Activated CD4-positive, alpha-beta T cell treated with anti-CD3 and anti-CD28 coated beads for 36 hours (primary cell): Measurements from ENCODE around the gene LHB. TPM values are rescaled to one million over a fixed set of nuclear protein-coding genes. Genes with fewer than 3 reads are reported as not detected.
"Not testable (repeated sequence)": the region's sequence is repeated elsewhere in the genome, so short reads cannot be mapped to it uniquely, and the experiment has no call there.

Source experiments
- ATAC-seq: fragments of 200-7000 bp; cut with Tn5 transposase; one replicate; pipeline ENCODE4 v1.10.0; 2021; ENCODE audit warnings: mild to moderate bottlenecking, moderate library complexity
- CTCF ChIA-PET: fragments of 350-600 bp; sonication (Branson Sonifier 250); formaldehyde crosslinking; loops from one replicate; lab custom pipeline; 2021; ENCODE audit warnings: antibody characterized with exemption; lab: Charles Lee
- POLR2A ChIA-PET: fragments of 350-600 bp; sonication (Branson Sonifier 250); formaldehyde crosslinking; loops from one replicate; lab custom pipeline; 2021; ENCODE audit warnings: antibody characterized with exemption, inconsistent platforms; lab: Charles Lee
- DNase-seq: peaks from one replicate; pipeline ENCODE4 v3.0.0-alpha.2; 2020
- H3K27ac Mint-ChIP-seq: one replicate; pipeline ENCODE4 v1.8.0; 2021; ENCODE audit warnings: mixed read lengths
- H3K27me3 Mint-ChIP-seq: one replicate; pipeline ENCODE4 v1.8.0; 2021; ENCODE audit warnings: mixed read lengths
- H3K36me3 Mint-ChIP-seq: one replicate; pipeline ENCODE4 v1.8.0; 2021; ENCODE audit warnings: low read depth, mixed read lengths
- H3K4me1 Mint-ChIP-seq: one replicate; pipeline ENCODE4 v1.8.0; 2021; ENCODE audit warnings: mixed read lengths
- H3K4me3 Mint-ChIP-seq: one replicate; pipeline ENCODE4 v1.8.0; 2021; ENCODE audit warnings: mild to moderate bottlenecking, moderate library complexity, mixed read lengths
- H3K9me3 Mint-ChIP-seq: one replicate; pipeline ENCODE4 v1.8.0; 2021; ENCODE audit warnings: low read depth, mixed read lengths
- intact Hi-C, 2 experiments: fragments of 100-400 bp; cut with DNase I in 1 of 2; cut with micrococcal nuclease in 1 of 2; formaldehyde crosslinking; loops; one replicate each; pipeline versions ENCODE4 v1.14.2 to v1.15.1; 2022 to 2024; cut with DNase I, micrococcal nuclease
- total RNA-seq, 2 experiments: library from RNA; stranded (reverse); gene quantifications; one replicate each; pipeline ENCODE4 v1.2.3, GENCODE V29; 2021

The LHB gene
- total RNA-seq, 2 experiments from 2014 or later = 0.39 to 0.51 TPM

DNA sequence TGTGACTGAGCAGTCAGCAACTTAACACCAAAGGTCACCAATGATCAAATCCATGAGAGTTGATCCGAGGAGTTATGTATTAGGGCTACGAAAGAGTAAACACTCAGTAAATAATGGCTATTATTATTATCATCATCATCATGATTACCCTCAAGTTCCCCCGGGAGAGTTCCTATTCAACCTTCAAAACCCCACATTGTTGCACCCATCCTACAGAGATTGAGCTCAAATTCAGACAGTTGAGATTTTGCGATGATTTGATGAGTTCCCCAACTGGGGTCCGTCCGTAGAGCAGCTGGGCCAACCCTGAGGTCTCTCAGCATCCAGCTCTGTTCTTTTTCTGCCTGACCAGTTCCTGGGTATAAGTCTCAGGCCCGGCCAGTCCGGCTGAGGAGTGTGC, 21.2 kb upstream of the LHB start:
- H3K9me3 Mint-ChIP-seq, H3K27me3 Mint-ChIP-seq: not testable (repeated sequence)

DNA sequence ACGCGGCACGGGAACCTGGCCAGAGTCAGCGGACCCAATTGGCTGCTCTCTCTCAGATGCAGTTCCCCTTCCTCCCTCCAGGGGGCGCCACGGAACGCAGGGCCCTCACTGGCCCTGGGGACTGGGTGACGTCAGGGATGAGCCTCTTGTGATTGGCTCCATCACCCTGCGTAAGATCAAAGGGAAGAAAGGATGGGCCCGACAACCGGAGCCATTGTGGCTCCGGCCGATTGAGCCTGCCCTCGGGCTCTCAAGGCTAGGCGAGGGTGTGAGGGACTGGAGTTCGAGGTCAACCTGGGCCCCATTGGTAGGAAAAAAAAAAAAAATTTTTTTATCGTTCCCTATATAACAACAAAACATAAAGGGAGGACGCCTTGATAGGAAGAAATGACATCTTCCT, 19.9 kb upstream of the LHB start, which contains the start of gene CGB1:
Gene CGB1, minus strand, starts transcription at position 81 of the 400 bp plus-strand sequence. CDS start 184 bp downstream, outside the sequence.
- H3K9me3 Mint-ChIP-seq, H3K36me3 Mint-ChIP-seq, H3K27ac Mint-ChIP-seq, CTCF ChIA-PET, H3K4me3 Mint-ChIP-seq, H3K27me3 Mint-ChIP-seq, POLR2A ChIA-PET, H3K4me1 Mint-ChIP-seq: not testable (repeated sequence)
- intact Hi-C loops = loop anchor here in 1 of 2 experiments (1.0 kb wide), 1 partner anchor 48 kb away; the partner anchor contains the start of gene SNRNP70
- peak; percentile 85 for DNase-seq
- peak; percentile 77 for ATAC-seq

More for the DNA sequence above, 21.2 kb upstream of the LHB start:
- ATAC-seq, CTCF ChIA-PET, H3K27ac Mint-ChIP-seq, DNase-seq, H3K4me3 Mint-ChIP-seq, POLR2A ChIA-PET, intact Hi-C loops, H3K36me3 Mint-ChIP-seq, H3K4me1 Mint-ChIP-seq: not testable (repeated sequence)

DNA sequence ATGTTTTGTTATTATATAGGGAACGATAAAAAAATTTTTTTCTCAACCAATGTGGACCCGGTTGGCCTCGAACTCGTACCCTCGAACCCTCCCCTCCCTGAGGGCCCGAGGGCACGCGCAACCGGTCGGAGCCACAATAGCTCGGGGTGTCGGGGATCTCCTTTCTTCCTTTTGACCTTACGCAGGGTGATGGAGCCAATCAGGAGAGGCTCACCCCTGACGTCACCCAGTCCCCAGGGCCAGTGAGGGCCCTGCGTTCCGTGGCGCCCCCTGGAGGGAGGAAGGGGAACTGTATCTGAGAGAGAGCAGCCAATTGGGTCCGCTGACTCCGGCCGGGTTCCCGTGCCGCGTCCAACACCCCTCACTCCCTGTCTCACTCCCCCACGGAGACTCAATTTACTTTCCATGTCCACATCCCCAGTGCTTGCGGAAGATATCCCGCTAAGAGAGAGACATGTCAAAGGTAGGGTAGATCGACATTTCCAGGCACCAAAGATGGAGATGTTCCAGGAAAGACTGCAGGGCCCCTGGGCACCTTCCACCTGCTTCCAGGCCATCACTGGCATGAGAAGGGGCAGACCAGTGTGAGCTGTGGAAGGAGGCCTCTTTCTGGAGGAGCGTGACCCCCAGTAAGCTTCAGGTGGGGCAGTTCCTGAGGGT, 14.9 kb upstream of the LHB start, which contains the start of gene CGB2:
Gene CGB2, plus strand, starts transcription at position 249 of the 660 bp plus-strand sequence. Its CDS starts 206 bp downstream, at position 455.
- DNase-seq (peak; percentile 93), ATAC-seq (peak; percentile 96)
- H3K27me3 Mint-ChIP-seq, H3K36me3 Mint-ChIP-seq, H3K9me3 Mint-ChIP-seq, POLR2A ChIA-PET, H3K4me1 Mint-ChIP-seq: not testable (repeated sequence)
- Mint-ChIP-seq H3K27ac (peak within 1 kb of the TSS; percentile 31), H3K4me3 (peak within 1 kb of the TSS; percentile 55)
- CTCF ChIA-PET = interaction anchor here (0.6 to 1.0 kb wide), 2 partner anchors 33 to 177 kb away, joined by 3 to 6 read pairs; no protein-coding TSS in a partner anchor
- intact Hi-C loops = loop anchor here in 1 of 2 experiments (1.0 kb wide), 1 partner anchor 38 kb away; the partner anchor contains the start of genes GYS1 and RUVBL2

DNA sequence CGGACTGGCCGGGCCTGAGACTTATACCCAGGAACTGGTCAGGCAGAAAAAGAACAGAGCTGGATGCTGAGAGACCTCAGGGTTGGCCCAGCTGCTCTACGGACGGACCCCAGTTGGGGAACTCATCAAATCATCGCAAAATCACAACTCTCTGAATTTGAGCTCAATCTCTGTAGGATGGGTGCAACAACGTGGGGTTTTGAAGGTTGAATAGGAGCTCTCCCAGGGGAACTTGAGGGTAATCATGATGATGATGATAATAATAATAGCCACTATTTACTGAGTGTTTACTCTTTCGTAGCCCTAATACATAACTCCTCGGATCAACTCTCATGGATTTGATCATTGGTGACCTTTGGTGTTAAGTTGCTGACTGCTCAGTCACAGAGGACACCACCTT, 13.4 kb upstream of the LHB start:
- POLR2A ChIA-PET, intact Hi-C loops, H3K27me3 Mint-ChIP-seq, H3K4me1 Mint-ChIP-seq, H3K9me3 Mint-ChIP-seq, H3K4me3 Mint-ChIP-seq, ATAC-seq, CTCF ChIA-PET, H3K36me3 Mint-ChIP-seq, H3K27ac Mint-ChIP-seq, DNase-seq: not testable (repeated sequence)

DNA sequence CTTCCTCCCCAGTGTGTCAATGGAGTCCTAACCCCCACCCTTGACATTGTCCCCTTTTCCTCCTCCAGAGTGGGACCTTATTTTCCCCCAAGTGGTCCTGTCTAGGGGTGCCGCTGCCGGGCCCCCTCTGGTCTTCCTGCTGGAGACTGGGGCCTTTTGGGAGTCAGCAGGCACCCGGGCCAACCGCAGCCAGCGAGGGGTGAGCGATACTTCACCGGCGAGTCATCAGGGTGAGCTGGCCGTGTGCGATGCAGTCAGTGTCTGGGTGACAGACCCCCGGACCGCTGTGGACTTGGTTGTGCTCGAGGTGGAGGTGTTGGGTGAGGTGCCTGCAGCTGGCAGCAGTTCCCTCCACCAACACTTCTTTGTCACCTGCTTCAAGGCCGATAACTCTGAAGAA, 12.9 kb upstream of the LHB start:
- intact Hi-C loops, H3K4me1 Mint-ChIP-seq, DNase-seq, H3K9me3 Mint-ChIP-seq, ATAC-seq, H3K4me3 Mint-ChIP-seq, H3K36me3 Mint-ChIP-seq, CTCF ChIA-PET, H3K27me3 Mint-ChIP-seq, POLR2A ChIA-PET, H3K27ac Mint-ChIP-seq: not testable (repeated sequence)

DNA sequence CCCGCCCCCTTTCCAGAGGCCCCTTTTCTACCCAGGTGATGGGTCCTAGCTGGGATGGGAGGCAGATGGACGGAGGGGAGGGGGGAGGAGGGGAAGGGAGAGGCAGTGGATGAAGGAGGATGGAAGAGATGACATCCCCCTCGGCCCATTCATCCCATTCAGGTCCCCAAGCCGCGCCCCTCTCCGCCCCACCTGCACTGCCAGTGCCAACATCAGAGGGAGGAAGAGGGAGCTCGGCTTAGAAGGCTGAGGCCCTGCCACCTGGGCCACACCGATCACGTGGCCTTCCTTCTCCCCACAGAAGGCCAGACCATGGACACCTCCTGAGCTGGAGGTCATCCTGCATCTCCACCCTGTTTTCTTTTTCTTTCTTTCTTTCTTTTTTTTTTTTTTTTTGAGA, 11.8 kb upstream of the LHB start:
- H3K27ac Mint-ChIP-seq, H3K27me3 Mint-ChIP-seq, POLR2A ChIA-PET, H3K36me3 Mint-ChIP-seq, CTCF ChIA-PET, H3K4me1 Mint-ChIP-seq, DNase-seq, intact Hi-C loops, ATAC-seq, H3K4me3 Mint-ChIP-seq, H3K9me3 Mint-ChIP-seq: not testable (repeated sequence)

DNA sequence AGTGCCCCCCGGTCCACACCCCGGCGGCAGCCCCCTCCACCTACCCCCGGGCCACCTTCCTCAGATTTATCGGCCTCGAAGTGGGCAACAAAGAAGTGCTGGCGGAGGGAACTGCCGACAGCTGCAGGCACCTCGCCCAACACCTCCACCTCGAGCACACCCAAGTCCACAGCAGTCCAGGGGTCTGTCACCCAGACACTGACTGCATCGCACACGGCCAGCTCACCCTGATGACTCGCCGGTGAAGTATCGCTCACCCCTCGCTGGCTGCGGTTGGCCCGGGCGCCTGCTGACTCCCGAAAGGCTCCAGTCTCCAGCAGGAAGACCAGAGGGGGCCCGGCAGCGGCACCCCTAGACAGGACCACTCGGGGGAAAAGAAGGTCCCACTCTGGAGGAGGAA, 8.7 kb upstream of the LHB start:
- ATAC-seq, H3K4me3 Mint-ChIP-seq, POLR2A ChIA-PET, H3K36me3 Mint-ChIP-seq, H3K4me1 Mint-ChIP-seq, DNase-seq, intact Hi-C loops, H3K27ac Mint-ChIP-seq, CTCF ChIA-PET, H3K27me3 Mint-ChIP-seq, H3K9me3 Mint-ChIP-seq: not testable (repeated sequence)

DNA sequence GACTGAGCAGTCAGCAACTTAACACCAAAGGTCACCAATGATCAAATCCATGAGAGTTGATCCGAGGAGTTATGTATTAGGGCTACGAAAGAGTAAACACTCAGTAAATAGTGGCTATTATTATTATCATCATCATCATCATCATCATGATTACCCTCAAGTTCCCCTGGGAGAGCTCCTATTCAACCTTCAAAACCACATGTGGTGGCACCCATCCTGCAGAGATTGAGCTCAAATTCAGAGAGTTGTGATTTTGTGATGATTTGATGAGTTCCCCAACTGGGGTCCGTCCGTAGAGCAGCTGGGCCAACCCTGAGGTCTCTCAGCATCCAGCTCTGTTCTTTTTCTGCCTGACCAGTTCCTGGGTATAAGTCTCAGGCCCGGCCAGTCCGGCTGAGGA, 8.2 kb upstream of the LHB start:
- H3K27me3 Mint-ChIP-seq, H3K4me3 Mint-ChIP-seq, intact Hi-C loops, DNase-seq, H3K27ac Mint-ChIP-seq, H3K4me1 Mint-ChIP-seq, H3K9me3 Mint-ChIP-seq, ATAC-seq, H3K36me3 Mint-ChIP-seq, POLR2A ChIA-PET, CTCF ChIA-PET: not testable (repeated sequence)

DNA sequence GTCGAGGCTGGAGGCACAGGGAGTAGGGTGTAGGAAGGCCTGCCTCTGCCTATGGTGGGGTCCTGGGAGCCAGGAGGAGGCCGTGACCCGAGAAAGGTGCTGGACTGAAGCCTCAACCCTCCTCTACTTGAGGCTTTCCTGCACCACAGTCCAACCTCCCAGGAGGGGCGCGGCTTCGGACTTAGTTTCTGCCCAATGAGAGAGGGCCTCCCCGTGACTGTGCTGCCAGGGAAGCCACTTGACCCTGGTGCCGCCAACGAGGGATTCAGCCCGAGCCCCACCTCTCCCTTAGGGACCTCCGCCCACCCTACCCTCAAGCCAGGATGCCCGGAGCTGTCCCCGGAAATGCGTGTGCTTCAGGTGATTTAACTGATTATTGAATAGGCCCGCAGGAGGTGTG, 7.3 kb upstream of the LHB start, which contains the start of gene CGB3:
Gene CGB3, minus strand, starts transcription at position 101 of the 400 bp plus-strand sequence. CDS start 362 bp downstream, outside the sequence.
- ATAC-seq, POLR2A ChIA-PET, CTCF ChIA-PET, H3K9me3 Mint-ChIP-seq, DNase-seq, H3K27me3 Mint-ChIP-seq, H3K36me3 Mint-ChIP-seq, intact Hi-C loops, H3K27ac Mint-ChIP-seq, H3K4me3 Mint-ChIP-seq: not testable (repeated sequence)
- H3K4me1 Mint-ChIP-seq = peaks cover 10% of the 10 kb centered on the region

DNA sequence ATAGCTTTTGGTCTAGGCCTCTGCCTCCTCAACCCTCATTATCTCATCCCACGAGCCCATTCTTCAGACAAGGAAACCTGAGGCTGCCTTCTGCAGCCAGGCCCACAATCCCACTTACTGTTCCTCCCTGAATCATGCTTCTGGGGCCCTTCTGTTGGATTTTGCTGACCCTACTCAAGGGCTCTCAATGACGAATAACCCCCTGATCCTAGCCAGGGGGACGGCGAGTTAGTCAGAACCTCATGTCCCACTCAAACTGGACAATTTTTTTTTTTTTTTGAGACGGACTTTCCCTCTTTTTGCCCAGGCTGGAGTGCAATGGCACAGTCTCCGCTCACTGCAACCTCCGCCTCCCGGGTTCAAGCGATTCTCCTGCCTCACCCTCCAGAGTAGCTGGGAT, 5.2 kb upstream of the LHB start:
- Mint-ChIP-seq H3K4me3 (no peak overlapping the region), H3K4me1 (peaks cover 16% of the 10 kb centered on the region), H3K9me3 (no peaks in the 10 kb centered on the region), H3K27ac (no peak overlapping the region), H3K27me3 (peaks cover 6% of the 10 kb centered on the region), H3K36me3 (no peaks in the 10 kb centered on the region)
- intact Hi-C loops = no loop called here
- POLR2A ChIA-PET = no interaction called here
- DNase-seq (no peak), ATAC-seq (no peak)
- CTCF ChIA-PET = interaction anchor here (1.5 kb wide), 1 partner anchor 22 kb away, joined by 5 read pairs; no protein-coding TSS in a partner anchor

DNA sequence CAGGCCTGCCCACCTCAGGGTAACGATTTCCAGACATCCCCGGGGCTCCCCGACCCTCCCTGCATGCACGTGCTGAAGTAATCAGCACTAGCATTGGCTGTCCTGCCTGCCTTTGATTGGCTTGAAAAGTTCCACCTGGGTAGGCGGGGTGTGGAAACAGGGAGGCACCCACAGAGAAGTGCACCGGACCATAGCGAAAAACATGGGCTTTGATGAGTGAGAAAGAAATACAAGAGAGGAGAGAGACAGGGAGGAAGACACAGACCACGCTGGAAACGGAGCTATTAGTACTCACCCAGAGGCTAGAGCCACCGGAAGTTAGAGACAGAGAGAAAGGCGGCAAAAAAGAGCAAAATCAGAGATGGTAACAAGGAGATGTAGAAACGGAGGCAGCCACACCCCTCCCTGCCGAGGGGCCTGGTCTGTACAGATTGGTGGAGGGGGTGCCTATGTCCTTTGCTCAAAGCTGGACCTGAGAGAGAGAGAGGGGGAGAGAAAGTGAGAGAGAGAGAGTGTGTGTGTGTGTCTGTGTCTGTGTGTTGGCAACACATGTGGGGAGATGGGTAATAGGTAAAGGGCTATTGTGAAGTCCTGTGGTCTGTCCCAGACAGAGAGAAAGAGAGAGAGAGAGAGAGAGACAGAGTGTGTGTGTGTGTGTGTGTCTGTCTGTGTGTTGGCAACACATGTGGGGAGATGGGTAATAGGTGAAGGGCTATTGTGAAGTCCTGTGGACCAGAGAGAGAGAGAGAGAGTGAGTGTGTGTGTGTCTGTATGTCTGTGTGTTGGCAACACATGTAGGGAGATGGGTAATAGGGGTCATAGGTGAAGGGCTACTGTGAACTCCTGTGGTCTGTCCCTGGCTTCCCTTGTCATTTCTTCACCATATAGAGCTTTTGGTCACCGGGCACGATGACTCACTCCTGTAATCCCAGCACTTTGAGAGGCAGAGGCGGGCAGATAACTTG, 4.3 kb upstream of the LHB start:
- ChIA-PET POLR2A (no interaction called here), CTCF (interaction anchor here (0.7 to 2.2 kb wide), 4 partner anchors 16 to 50 kb away, joined by 3 to 18 read pairs (median 4); partner anchors contain the start of genes GYS1 and RUVBL2)
- H3K27me3 Mint-ChIP-seq = peaks cover 6% of the 10 kb centered on the region
- intact Hi-C loops = no loop called here
- H3K9me3 Mint-ChIP-seq = no peaks in the 10 kb centered on the region
- H3K36me3 Mint-ChIP-seq = peaks cover 3% of the 10 kb centered on the region
- ATAC-seq = no peak
- peaks cover 16% of the 10 kb centered on the region for H3K4me1 Mint-ChIP-seq
- DNase-seq = peak; percentile 41
- no peak overlapping the region for H3K4me3 Mint-ChIP-seq
- no peak overlapping the region for H3K27ac Mint-ChIP-seq
